NCI-H187 treated with DMSO at 0.1 percent for 48 hours (cell line): ENCODE measurements around the gene GPR162.
A peak's percentile ranks its signal among the peaks of the same experiment; 100 is the strongest.
"Not testable (repeated sequence)": the region's sequence is repeated elsewhere in the genome, so short reads cannot be mapped to it uniquely, and the experiment has no call there.

Experiments used
- DNase-seq: peaks from one replicate; lab custom pipeline; 2025; lab: John Stamatoyannopoulos, UW

Gene GPR162

GRCh38 chr12:6858799-6859198 lies 37.2 kb downstream of the GPR162 start:
- no peak for DNase-seq

GRCh38 chr12:6860116-6860515 lies 38.5 kb downstream of the GPR162 start:
- DNase-seq: no peak

DNA sequence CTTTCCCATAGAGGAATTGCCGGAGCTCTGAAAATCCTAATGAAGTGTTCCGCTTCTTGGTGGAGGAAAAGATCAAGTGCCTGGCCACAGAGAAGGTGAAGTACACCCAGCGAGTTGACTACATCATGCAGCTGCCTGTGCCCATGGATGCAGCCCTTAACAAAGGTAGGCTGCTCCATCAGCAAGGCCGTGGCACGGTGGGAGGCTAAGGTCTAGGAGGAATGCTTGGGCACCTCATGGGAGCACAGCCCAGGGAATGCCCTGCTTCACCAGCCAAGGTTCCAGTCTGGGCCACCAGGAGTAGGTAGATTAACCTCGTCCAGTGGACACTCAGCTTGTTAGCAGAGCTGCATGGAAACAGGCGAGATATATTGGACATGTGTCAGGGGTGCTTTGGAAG lies 39.3 kb downstream of the GPR162 start:
- no peak for DNase-seq

DNA sequence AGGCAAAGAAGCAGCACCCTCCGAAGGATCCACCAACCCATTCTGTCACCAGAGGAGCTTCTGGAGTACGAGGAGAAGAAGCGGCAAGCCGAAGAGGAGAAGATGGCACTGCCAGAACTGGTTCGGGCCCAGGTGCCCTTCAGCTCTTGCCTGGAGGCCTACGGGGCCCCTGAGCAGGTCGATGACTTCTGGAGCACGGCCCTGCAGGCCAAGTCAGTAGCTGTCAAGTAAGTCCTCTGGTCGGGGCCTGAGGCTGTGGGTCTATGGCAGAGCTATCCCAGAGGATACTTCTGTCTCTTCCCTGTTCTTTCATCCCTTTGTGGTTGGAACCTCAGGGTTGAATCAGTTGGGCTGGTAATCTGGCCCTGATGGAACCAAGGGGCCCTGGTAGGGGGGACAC lies 39.8 kb downstream of the GPR162 start:
- DNase-seq: no peak

- DNase-seq: no peak
These were observed 41.4 kb downstream of the GPR162 start for GRCh38 chr12:6863033-6863432.

DNA sequence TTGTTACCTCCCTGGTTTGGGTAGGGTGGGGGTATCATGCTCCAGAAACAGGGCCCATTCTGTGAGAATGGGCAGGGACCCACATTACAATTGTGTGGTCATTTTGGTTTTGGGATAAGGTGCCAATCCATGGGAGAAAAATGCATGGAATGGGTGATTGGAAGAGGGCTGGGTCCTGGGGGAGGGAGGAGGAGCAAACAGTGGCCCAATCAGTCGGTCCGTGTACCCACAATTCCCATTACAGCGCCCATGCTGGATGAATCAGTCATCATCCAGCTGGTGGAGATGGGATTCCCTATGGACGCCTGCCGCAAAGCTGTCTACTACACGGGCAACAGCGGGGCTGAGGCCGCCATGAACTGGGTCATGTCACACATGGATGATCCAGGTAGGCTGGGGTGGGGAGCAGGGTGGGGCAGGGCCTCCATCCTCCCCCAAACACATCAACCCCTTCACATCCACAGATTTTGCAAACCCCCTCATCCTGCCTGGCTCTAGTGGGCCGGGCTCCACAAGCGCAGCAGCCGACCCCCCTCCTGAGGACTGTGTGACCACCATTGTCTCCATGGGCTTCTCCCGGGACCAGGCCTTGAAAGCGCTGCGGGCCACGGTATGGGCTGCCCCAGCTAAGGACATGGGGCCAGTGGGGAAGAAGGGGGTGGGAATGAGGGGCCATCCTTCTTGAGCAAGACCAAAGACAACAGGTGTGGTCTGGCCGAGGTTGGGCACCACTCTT lies 42.1 kb downstream of the GPR162 start:
- DNase-seq: no peak

- not testable (repeated sequence) for DNase-seq
These were observed 43.7 kb downstream of the GPR162 start for GRCh38 chr12:6865307-6865706.

GRCh38 chr12:6866163-6866919 lies 44.7 kb downstream of the GPR162 start:
- DNase-seq: no peak

DNA sequence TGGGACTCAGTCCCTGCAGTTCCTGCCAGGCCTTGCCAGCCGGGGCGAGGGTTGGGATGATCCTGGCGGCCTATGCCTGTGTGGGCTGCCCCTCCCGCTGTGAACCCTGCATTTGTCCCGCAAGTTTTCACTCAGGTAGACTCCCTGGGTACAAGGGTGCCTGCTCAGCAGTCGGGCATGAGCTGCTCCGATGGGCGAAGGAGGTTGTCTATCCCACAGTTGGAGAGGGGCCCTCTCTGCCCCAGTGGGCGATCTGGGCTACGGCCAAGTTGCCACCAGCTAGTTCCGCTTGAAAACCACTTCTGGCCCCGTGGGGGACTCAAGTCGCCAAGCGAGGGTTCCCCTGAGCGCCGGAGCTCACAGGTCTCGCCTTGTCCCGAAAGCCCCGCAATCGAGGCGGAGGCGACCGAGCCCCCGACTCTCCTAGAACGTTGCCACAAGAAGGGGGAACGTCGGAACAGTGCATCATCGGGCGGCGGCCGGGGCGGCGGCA lies 45.3 kb downstream of the GPR162 start:
- DNase-seq: no peak

- peak; percentile 12 for DNase-seq
These were observed 46.0 kb downstream of the GPR162 start, which contains the start of gene TPI1 for GRCh38 chr12:6867413-6868210. Gene TPI1, plus strand, starts transcription at chr12:6867531. Its CDS starts 36 bp downstream, at chr12:6867567.

DNA sequence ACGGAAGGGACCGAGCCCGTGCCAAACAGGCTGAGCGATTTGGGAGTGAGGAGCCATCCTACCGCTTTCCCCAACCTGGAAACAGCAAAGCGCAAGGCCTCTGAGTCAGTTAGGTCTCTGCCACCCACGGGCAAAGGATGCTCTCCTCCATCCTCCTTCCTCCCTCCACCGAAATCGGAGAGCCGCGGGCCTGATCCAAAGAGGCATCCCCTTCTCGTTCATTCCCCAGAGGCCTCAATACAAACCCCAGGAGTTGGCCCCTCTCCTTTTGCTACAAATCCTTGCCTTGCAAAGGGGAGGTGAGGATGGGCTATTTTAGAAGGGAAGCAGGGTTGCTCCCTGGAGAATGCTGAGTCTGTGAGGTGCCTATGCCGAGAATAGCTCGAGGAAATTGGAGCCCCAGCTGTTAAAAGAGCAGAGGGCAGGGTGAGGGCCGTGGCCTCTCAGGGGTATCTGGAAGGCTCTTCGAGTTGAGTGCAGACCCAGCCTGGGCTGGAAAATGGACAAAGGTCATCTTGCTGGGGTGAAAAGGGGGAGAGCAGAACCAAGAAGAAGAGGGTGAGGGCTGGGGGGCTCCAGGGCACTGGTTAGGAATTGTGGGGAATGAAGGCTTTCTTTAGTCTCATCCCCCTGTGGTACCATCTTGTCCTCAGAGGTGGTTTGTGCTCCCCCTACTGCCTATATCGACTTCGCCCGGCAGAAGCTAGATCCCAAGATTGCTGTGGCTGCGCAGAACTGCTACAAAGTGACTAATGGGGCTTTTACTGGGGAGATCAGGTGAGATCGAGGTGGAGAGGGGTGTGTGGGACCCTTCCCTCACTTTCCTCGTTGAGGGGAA lies 46.8 kb downstream of the GPR162 start:
- no peak for DNase-seq

DNA sequence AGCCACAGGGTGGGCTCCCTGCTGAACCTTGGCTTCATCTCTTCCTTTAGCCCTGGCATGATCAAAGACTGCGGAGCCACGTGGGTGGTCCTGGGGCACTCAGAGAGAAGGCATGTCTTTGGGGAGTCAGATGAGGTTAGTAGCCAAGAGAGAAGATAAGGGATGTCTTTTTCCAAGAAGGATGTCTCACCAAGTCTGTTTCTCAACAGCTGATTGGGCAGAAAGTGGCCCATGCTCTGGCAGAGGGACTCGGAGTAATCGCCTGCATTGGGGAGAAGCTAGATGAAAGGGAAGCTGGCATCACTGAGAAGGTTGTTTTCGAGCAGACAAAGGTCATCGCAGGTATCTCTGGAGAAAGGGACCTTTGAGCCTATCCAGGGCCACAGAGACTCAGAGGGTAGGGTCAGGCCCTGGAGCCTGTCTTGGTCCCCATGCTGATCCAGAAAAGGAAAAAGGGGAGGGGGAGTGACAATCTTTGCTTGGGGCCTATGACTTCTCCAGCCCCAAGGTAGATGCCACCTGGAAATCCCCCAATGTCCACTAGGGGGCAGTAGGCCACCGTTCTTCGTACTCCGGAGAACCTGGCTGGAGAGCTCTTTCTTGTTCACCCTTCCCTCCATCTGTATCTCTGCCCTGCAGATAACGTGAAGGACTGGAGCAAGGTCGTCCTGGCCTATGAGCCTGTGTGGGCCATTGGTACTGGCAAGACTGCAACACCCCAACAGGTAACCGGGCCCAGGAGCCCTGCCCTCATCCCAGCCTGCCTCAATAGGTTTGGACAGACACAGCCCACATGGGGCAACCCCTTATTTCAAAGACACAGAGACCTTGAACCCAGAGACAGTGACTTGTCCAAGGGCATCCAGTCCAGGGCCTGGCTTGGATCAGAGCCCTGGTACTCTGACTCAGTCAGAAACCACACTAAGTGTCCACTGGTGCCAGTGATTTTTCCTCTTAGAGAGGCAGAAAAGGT lies 47.7 kb downstream of the GPR162 start:
- DNase-seq: peak; percentile 53

DNA sequence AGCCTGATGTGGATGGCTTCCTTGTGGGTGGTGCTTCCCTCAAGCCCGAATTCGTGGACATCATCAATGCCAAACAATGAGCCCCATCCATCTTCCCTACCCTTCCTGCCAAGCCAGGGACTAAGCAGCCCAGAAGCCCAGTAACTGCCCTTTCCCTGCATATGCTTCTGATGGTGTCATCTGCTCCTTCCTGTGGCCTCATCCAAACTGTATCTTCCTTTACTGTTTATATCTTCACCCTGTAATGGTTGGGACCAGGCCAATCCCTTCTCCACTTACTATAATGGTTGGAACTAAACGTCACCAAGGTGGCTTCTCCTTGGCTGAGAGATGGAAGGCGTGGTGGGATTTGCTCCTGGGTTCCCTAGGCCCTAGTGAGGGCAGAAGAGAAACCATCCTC lies 48.7 kb downstream of the GPR162 start:
- DNase-seq: not testable (repeated sequence)

DNA sequence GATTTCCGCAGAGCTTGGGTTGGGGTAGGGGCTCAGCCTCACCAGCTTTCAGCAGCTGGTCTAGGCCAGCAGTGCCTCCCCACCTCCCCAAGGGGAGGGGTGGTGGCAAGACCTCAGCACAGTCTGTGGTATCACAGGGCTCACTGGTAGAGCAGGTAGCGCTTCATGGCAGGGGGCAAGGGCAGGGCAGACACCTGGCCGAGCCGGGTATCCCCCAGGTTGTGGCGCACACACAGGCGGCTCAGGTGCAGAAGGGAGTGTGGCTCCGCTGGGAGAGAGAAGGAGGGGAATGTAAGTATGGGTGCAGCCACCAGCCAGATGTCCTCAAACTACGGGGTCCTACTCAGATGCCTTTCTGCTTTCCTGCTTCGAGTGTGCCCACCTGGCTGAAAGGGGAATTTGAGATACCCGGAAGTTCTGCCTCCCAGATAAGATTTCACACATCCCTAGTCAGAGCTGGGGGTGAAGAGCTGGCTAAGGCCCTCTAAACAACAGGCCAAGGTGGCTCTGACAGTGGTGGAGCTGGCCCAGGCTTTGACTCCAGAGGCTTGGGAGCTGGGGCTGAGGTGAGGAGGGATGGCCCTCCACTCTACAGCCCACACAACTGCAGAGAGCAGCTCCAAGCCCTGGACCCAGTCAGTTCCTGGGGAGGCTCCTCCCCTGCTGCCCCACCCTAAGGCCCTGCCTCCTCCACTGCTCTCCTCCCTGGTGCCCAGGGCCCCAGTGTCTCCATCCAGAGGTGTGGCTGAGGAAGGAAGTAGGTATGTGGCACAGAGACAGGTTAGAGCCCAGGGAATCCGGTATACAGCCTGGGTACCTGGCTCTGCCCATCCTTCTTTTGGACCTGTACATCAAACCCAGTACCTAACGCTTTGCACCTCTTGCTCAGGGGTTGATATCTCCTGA lies 49.7 kb downstream of the GPR162 start:
- no peak for DNase-seq

DNA sequence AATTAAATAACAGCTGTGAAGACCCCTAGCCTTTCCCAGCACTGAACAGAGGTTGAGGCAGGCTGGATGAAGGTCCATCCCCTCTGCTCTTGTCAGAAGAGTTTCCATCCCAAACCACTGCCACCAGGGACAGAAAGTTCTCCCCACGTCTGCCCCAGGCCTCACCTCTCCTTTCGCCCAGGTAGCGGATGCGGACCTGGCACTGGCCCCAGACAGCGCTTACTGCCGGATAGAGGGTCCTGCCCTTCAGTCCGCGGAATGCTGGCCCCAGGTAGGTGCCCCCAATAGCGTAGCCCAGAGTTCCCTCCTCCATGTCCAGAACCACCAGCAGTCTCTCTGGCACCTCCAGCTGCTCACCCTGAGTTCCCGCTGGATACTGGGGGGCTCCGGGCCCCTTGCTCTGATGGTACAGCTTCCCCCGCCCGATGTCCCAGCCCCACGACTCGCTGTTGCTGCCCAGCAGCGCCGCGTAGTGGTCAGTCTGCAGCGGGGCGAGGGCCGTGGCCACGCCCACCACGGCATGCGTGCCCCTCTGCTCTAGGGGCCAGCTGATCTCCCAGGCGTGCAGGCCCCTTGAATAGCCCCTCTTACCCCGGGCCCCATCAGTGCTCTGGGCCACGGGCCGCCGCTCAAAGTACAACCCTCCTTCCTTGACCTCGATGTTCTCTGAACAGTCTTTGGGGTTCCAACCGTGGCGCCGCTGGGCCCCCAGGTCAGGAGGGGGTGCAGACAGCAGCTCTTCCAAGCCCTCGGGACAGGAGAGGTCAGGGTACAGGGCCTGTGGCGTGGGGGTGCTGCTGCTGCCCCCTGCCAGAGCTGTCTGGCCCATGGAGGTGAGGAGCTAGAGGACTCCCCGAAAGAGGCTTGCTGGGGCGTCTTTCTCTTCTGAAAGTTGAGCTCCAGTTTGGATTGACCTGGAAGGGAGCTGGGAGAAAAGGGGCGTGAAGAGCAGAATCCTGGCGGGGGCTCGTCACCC lies 50.7 kb downstream of the GPR162 start:
- DNase-seq: no peak

GRCh38 chr12:6873094-6874014 lies 51.7 kb downstream of the GPR162 start, which contains the start of gene SPSB2:
Gene SPSB2, minus strand, starts transcription at chr12:6873303. Its CDS starts 402 bp downstream, at chr12:6872901.
- peak; percentile 46 for DNase-seq

DNA sequence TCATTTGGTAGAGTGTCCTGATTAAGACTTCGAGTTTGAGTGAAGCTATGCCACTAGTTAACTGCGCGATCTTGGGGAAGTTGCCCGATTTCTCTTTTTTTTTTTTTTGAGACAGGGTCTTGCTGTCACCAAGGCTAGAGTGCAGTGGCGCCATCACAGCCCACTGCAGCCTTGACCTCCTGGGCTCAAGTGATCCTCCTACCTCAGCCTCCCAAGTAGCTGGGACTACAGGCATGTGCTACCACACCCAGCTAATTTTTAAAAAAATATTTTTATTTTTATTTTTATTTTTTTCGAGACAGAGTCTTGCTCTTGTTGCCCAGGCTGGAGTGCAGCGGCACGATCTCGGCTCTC lies 52.4 kb downstream of the GPR162 start:
- DNase-seq: not testable (repeated sequence)
